Left ventricle myocardium inferior (tissue), 1 donor: Measurements from ENCODE around the gene GNG8. TPM values are rescaled to one million over a fixed set of nuclear protein-coding genes. Genes with fewer than 3 reads are reported as not detected.

Experiments used
- DNase-seq: peaks from one replicate; pipeline ENCODE4 v3.0.0-alpha.2; 2020
- H3K27ac ChIP-seq: fragments of 200-600 bp; replicated peaks from 2 replicates; pipeline ENCODE4 v1.8.0; 2021
- H3K27me3 ChIP-seq: fragments of 200-600 bp; 2 replicates; pipeline ENCODE4 v1.8.0; 2021; ENCODE audit warnings: low read depth
- H3K36me3 ChIP-seq: fragments of 200-600 bp; 2 replicates; pipeline ENCODE4 v1.8.0; 2021
- H3K4me1 ChIP-seq: fragments of 200-600 bp; 2 replicates; pipeline ENCODE4 v1.8.0; 2021
- H3K4me3 ChIP-seq: fragments of 200-600 bp; 2 replicates; pipeline ENCODE4 v1.8.0; 2021; ENCODE audit warnings: mild to moderate bottlenecking, moderate library complexity
- H3K9me3 ChIP-seq: fragments of 200-600 bp; replicated peaks from 2 replicates; pipeline ENCODE4 v1.8.0; 2021
- CTCF ChIP-seq: fragments of 200-600 bp; IDR thresholded peaks from 2 replicates; pipeline ENCODE4 v1.8.0; 2021; ENCODE audit warnings: antibody characterized with exemption, mild to moderate bottlenecking, borderline replicate concordance
- intact Hi-C: fragments of 100-400 bp; cut with micrococcal nuclease; formaldehyde crosslinking; loops from one replicate; pipeline ENCODE4 v1.11.0; 2022
- total RNA-seq: library from RNA; stranded (reverse); fragmentation: NEBNext Ultra II Directional; extraction: Animal tissue kit (Norgen Biotek cat#: 25700); gene quantifications from one replicate; pipeline ENCODE4 v1.2.1, GENCODE V29; 2021
- donor health status: DM: no; HTN: yes; CAD: no; lungs with severe emphysema.

GNG8 gene
- total RNA-seq, 1 donor from 2014 or later = not detected

DNA sequence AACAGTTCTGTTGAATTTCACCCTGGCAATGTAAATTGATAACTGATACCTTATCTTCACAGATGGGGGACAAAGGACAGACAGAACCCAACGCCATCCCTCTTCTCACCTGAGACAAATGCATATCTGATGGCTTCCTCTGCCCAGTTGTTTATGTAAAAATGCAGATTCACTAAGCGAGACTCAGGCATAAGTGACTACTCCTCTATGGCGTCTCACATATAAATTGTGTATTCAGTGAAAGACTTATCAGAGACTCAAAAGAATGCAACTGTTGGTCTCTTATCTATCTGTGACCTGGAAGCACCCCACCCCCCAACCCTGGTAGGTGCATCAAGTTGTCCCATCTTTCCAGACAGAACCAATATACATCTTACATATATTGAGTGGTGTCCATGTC lies 48.1 kb downstream of the GNG8 start:
- Histone ChIP-seq H3K27me3 (no peaks in the 10 kb centered on the region), H3K4me1 (no peaks in the 10 kb centered on the region), H3K36me3 (no peaks in the 10 kb centered on the region), H3K9me3 (no peaks in the 10 kb centered on the region), H3K27ac (no peak overlapping the region), H3K4me3 (no peak overlapping the region)
- intact Hi-C loops = no loop called here
- no peak for TF ChIP-seq CTCF
- no peak for DNase-seq

DNA sequence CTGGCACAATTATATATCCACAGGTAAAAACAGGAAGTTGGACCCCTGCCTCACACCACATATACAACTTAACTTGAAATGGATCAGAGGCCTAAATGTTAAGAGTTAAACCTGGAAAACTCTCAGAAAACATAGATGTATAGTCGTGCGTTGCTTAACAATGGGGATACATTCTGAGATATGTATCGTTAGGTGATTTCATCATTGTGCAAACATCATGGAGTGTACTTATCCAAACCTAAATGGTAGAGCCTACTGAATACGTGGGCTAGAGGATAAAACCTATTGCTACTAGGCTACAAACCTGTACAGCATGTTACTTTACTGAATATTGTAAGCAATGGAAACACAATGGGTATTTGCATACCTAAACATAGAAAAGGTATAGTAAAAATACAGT lies 49.7 kb downstream of the GNG8 start:
- no peak for DNase-seq
- TF ChIP-seq CTCF = no peak
- no peak overlapping the region for H3K27ac ChIP-seq
- intact Hi-C loops = no loop called here
- no peaks in the 10 kb centered on the region for H3K4me1 ChIP-seq
- H3K9me3 ChIP-seq = peaks cover 3% of the 10 kb centered on the region
- H3K4me3 ChIP-seq = no peak overlapping the region
- no peaks in the 10 kb centered on the region for H3K36me3 ChIP-seq
- H3K27me3 ChIP-seq = no peaks in the 10 kb centered on the region

- TF ChIP-seq CTCF = no peak
- Histone ChIP-seq H3K9me3 (peaks cover 11% of the 10 kb centered on the region), H3K4me3 (no peak overlapping the region), H3K4me1 (no peaks in the 10 kb centered on the region), H3K36me3 (no peaks in the 10 kb centered on the region), H3K27me3 (no peaks in the 10 kb centered on the region), H3K27ac (no peak overlapping the region)
- no peak for DNase-seq
- intact Hi-C loops = no loop called here
Measured at GRCh38 chr19:46585539-46585938, 50.5 kb downstream of the GNG8 start.

Other genes with a start within 250 kb of the GNG8 start
- 30.8 TPM for gene CCDC8, start 222.6 kb downstream of the GNG8 start, total RNA-seq
- gene PNMA8C, start 207.3 kb downstream of the GNG8 start, total RNA-seq = not detected
- gene PNMA8A, start 164.6 kb downstream of the GNG8 start, total RNA-seq = 8.4 TPM
- 0.55 TPM for gene PNMA8B, start 140.3 kb downstream of the GNG8 start, total RNA-seq
- gene CALM3, start 34.9 kb downstream of the GNG8 start, total RNA-seq = 294 TPM
- gene PTGIR, start 11.1 kb downstream of the GNG8 start, total RNA-seq = 3.7 TPM
- 18.3 TPM for gene DACT3, start 25.0 kb upstream of the GNG8 start, total RNA-seq
- 7.9 TPM for gene PRKD2, start 80.9 kb upstream of the GNG8 start, total RNA-seq
- 15.6 TPM for gene FKRP, start 109.9 kb upstream of the GNG8 start, total RNA-seq
- gene STRN4, start 110.2 kb upstream of the GNG8 start, total RNA-seq = 52.7 TPM
- 5.9 TPM for gene SLC1A5, start 152.4 kb upstream of the GNG8 start, total RNA-seq
- gene AP2S1, start 214.6 kb upstream of the GNG8 start, total RNA-seq = 87.3 TPM
- 75.4 TPM for gene ARHGAP35, start 224.8 kb upstream of the GNG8 start, total RNA-seq